AG09309 (cell line): Measurements from ENCODE around the gene LRRC32.

Experiments used
- DNase-seq: peaks from one replicate; pipeline ENCODE4 v3.0.0-alpha.2; 2010; ENCODE audit warnings: low read depth
- H3K4me3 ChIP-seq: 2 replicates; pipeline ENCODE4 v1.5.1; 2011; ENCODE audit warnings: mild to moderate bottlenecking, low read depth, low read length, moderate library complexity; ENCODE audit not compliant: control insufficient read depth
- CTCF ChIP-seq: IDR thresholded peaks from 2 replicates; pipeline ENCODE4 v1.5.1; 2011; ENCODE audit warnings: mild to moderate bottlenecking, low read depth, low read length, inconsistent platforms; ENCODE audit not compliant: insufficient read depth, control insufficient read depth; ENCODE audit errors: missing control alignments

Gene LRRC32

DNA sequence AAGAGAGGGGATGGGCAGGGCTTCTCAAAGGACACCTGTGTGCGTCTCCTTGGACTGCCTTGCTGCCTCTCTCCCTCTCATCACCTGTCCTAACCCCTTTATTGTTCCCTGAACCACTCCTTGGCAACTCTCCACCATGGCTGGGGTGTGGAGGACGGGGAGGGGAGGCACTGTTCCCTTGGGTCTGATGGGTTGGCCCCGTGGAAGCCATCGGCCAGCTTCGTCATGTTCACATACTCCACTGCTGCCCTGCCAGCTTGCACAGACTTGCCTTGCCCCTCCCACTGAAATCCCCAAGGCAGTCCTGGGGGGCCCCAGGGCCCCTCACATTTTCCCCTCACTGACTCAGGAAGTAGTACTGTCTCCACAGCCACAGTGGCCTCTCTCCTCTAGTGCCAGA, 36.1 kb upstream of the LRRC32 start:
- no peak overlapping the region for H3K4me3 ChIP-seq
- DNase-seq, result no peak
- no peak for TF ChIP-seq CTCF

DNA sequence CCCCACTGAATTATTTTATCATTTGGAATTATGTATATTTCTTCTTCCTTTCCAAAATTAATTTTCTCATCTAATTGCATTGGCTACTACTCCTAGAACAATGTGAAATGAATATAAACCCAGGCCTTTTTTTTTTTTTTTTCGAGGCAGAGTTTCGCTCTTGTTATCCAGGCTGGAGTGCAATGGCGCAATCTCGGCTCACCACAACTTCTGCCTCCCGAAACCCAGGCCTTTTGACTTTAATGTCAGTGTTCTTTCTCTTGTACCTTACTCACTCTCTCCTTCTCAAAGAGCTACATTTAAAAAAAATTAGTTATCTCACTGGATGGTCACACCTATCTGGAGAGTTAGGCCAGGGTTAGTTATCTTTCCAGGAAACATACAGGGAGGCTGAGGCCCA, 35.3 kb upstream of the LRRC32 start:
- no peak overlapping the region for H3K4me3 ChIP-seq
- no peak for DNase-seq
- no peak for TF ChIP-seq CTCF

DNA sequence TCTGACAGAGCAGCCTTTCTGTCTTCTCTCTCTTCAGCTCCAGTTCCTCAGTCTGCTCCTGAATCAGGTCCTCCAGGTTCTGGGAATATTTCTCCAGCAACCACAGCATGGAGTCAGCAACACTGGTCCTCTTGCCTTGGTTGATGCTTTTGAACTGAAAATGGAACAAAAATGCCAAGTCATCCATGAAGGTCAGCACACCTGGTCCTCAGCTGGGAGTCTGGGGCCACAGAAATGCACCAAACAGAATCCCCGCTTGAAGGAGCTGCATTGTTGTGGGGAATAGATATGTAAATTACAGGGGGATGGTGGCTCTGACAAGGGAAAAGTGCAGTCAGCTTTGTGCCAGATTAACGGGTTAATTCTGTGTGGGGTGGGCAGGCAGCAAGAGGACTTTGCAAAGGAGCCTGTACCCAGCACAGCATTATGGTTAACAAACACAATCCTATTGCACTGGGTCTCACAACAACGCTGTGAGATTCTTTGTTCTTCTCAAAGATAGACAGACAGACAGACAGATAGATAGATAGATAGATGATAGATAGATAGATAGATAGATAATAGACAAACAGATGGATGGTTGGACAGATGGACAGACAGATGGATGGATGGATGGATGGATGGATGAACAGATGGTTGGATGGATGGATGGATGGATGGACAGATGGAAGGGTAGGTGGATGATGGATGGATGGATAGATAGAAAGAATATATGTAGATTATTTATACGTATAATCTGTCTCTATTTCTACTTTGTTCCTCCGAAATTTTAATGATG, 33.8 kb upstream of the LRRC32 start:
- no peak overlapping the region for H3K4me3 ChIP-seq
- no peak for TF ChIP-seq CTCF
- no peak for DNase-seq

DNA sequence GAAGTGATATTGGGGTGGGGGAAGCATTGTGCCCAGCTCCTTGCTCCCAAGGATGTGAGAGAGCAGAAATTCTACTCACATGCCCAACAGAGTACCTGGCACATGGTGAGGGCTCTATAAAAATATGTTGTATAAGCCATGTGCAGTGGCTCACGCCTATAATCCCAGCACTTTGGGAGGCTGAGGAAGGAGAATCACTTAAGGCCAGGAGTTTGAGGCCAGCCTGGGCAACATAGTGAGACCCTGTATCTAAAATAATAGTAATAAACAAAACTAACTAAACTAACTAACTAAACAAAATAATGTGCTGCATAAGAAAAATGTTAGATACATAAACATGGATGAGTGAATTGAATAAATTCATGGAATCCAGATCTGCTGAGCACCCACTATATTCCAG, 33.2 kb upstream of the LRRC32 start:
- TF ChIP-seq CTCF, result no peak
- DNase-seq, result no peak
- no peak overlapping the region for H3K4me3 ChIP-seq

DNA sequence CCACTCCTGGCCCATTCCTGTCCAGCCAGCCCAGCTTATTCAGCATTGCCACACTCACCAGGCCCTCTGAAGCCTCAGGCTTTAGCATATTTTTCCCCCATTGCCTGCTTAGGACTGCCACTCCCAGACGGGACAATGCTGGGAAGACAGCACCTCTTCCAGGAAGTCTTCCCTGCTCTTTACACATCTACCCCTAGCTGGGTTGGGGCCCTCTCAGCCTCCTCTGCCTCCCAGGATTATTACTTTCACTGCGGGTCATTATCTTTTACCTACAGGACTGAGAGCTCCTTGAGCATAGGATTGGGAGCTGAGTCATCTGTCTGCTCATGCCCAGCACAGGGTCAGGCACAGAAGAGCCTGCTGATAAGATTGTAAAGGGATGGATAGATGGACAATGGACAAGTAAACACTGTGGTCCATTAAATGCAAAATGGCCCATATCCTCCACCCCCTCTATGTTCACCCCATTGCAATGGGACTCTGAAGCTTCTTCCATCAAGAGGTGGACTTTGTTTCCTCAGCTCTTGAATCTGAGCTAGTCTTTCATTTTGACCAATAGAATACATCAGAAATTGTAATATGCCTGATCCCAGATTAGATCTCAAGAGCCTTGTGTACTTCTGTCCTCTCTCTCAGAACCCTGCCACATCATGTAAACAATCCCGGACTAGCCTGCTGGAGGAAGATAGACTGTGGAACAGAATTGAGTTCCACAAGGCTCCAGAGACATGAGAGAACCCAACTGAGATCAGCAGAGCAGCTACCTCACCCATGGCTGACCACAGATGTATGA, 32.0 kb upstream of the LRRC32 start:
- DNase-seq, result no peak
- no peak overlapping the region for H3K4me3 ChIP-seq
- TF ChIP-seq CTCF, result no peak

DNA sequence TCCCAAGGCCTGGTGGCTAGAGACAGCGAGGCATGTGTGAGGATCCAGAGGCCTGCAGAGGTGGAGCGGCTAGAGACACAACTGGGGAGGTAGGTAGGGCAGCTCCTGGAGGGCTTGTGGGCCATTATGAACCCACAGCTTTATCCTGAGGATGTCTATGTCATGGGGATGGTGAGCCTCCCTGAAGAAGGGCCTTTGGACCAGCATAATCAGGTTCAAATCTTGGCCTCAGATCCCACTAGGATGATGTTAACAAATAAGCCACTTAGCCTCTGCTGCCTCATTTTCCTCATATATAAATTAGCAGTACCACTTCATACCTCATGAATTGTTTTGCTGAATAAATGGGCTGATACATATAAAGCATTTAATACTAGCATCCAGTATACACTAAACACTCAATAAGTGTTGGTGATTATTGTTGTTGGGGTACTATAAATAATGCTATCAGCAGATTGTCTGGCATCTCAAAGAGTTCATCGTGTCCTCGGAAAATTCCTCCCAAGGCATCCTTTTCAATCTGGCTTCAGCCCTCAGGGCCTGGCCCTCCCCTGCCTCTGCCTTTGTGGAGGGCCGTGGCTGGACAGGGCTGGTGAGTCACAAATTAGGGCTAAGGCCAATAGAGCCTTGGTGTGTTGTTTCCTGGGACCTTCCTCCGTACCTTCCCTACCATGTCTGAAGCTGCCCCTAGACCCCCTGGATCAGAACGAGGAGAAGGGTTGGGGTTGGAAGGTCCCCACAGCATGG, 30.9 kb upstream of the LRRC32 start:
- no peak overlapping the region for H3K4me3 ChIP-seq
- TF ChIP-seq CTCF, result no peak
- no peak for DNase-seq
